SIG-M5 (cell line): ENCODE measurements around the gene SH3RF2.
"Not testable (repeated sequence)": the region's sequence is repeated elsewhere in the genome, so short reads cannot be mapped to it uniquely, and the experiment has no call there.

Experiments used
- DNase-seq: peaks from one replicate; lab custom pipeline; 2025; lab: John Stamatoyannopoulos, UW

The SH3RF2 gene

GRCh38 chr5:145936401-145937131 is at the start of gene SH3RF2:
TSS of gene SH3RF2 (plus strand) at chr5:145936578. CDS start at chr5:145937929, 1,351 bp downstream.
- no peak for DNase-seq

- DNase-seq: no peak
Measured at GRCh38 chr5:145887217-145887616, 49.2 kb upstream of the SH3RF2 start.

GRCh38 chr5:145887976-145888574 is 48.3 kb upstream of the SH3RF2 start:
- no peak for DNase-seq

GRCh38 chr5:145889611-145890010 is 46.8 kb upstream of the SH3RF2 start:
- DNase-seq: no peak

GRCh38 chr5:145891378-145891777 is 45.0 kb upstream of the SH3RF2 start:
- not testable (repeated sequence) for DNase-seq

GRCh38 chr5:145898171-145898570 is 38.2 kb upstream of the SH3RF2 start:
- no peak for DNase-seq

- DNase-seq: no peak
Measured at GRCh38 chr5:145902421-145902820, 34.0 kb upstream of the SH3RF2 start.

GRCh38 chr5:145903113-145903512 is 33.3 kb upstream of the SH3RF2 start:
- no peak for DNase-seq

- DNase-seq: no peak
Measured at GRCh38 chr5:145903867-145904266, 32.5 kb upstream of the SH3RF2 start.

GRCh38 chr5:145904743-145905142 is 31.6 kb upstream of the SH3RF2 start:
- DNase-seq: no peak

GRCh38 chr5:145906401-145906800 is 30.0 kb upstream of the SH3RF2 start:
- DNase-seq: no peak

- no peak for DNase-seq
Measured at GRCh38 chr5:145908206-145908960, 28.0 kb upstream of the SH3RF2 start.

GRCh38 chr5:145911164-145911563 is 25.2 kb upstream of the SH3RF2 start:
- no peak for DNase-seq

- no peak for DNase-seq
Measured at GRCh38 chr5:145912019-145912418, 24.4 kb upstream of the SH3RF2 start.

GRCh38 chr5:145912594-145912993 is 23.8 kb upstream of the SH3RF2 start:
- no peak for DNase-seq

GRCh38 chr5:145913701-145914100 is 22.7 kb upstream of the SH3RF2 start:
- no peak for DNase-seq

GRCh38 chr5:145915970-145916638 is 20.3 kb upstream of the SH3RF2 start:
- no peak for DNase-seq

GRCh38 chr5:145917288-145917687 is 19.1 kb upstream of the SH3RF2 start:
- DNase-seq: no peak

- no peak for DNase-seq
Measured at GRCh38 chr5:145918397-145918796, 18.0 kb upstream of the SH3RF2 start.

GRCh38 chr5:145919413-145919812 is 17.0 kb upstream of the SH3RF2 start:
- no peak for DNase-seq

GRCh38 chr5:145920542-145921210 is 15.7 kb upstream of the SH3RF2 start:
- DNase-seq: no peak

GRCh38 chr5:145921211-145921610 is 15.2 kb upstream of the SH3RF2 start:
- DNase-seq: no peak
